NCI-H187 (cell line): ENCODE data around the gene COA6.

ENCODE experiments used
- DNase-seq, 2 experiments: peaks; one replicate each; lab custom pipeline; 2025; lab: John Stamatoyannopoulos, UW

COA6 gene, protein sequence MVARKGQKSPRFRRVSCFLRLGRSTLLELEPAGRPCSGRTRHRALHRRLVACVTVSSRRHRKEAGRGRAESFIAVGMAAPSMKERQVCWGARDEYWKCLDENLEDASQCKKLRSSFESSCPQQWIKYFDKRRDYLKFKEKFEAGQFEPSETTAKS

DNA sequence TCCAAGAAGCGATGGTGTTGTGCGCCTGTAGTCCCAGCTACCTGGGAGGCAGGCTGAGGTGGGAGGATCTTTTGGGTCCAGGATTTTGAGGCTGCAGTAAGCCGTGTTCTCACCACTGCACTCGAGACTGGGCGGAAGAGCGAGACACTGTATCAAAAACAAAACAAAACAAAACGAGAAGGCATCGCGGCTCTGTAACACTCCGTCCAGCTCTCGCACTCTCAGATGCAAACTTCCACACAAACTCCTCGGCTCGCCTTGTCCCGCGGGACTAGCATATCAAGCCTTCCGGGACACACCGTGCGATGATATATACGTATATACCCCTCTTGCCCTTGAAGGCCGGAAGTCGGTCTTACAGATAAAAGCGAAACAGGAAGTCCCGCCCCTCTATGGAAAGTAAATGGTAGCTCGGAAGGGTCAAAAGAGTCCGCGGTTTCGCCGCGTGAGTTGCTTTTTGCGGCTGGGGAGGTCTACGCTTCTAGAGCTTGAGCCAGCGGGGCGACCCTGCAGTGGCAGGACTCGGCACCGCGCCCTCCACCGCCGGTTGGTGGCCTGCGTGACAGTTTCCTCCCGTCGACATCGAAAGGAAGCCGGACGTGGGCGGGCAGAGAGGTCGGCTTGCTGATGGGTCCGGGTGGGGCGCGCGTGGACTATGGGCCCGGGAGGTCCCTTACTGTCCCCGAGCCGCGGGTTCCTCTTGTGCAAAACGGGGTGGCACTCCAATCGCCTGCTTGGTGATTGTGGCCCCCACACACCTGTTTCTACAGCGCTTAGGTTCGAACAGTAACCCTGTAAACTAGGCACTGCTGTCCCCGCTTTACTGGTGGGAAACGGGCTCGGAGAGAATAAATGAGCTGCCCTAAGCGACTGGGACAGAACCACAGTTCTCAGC is at the start of gene COA6:
TSS of gene COA6 (plus strand) at position 393 of the 895 bp plus-strand sequence. CDS start at position 404, 11 bp downstream.
- peak; percentile 70 for DNase-seq

GRCh38 chr1:234324821-234325220 is 48.4 kb upstream of the COA6 start:
- no peak for DNase-seq

GRCh38 chr1:234325878-234326496 is 47.3 kb upstream of the COA6 start:
- no peak for DNase-seq

GRCh38 chr1:234326497-234327366 is 46.5 kb upstream of the COA6 start:
- DNase-seq, result peak; percentile 7 to 12

- DNase-seq, result no peak
Measured at GRCh38 chr1:234327577-234328164, 45.6 kb upstream of the COA6 start.

DNA sequence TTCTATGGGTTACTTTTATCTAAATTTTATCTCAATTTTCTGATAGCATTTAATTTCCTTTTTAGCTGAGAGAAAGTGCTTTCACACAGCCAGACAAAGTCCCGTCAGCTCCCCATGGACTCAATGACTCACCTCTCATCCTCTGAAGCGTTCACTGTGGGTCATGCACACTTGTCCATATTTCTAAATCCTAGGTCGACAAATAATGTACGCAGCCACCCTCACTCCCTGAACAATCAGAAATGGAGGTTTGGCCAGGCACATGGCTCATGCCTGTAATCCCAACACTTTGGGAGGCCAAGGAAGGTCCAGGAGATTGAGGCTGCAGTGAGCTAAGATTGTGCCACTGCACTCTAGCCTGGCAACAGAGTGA is 42.4 kb upstream of the COA6 start:
- no peak for DNase-seq

- no peak for DNase-seq
Measured at GRCh38 chr1:234331507-234331906, 41.7 kb upstream of the COA6 start.

DNA sequence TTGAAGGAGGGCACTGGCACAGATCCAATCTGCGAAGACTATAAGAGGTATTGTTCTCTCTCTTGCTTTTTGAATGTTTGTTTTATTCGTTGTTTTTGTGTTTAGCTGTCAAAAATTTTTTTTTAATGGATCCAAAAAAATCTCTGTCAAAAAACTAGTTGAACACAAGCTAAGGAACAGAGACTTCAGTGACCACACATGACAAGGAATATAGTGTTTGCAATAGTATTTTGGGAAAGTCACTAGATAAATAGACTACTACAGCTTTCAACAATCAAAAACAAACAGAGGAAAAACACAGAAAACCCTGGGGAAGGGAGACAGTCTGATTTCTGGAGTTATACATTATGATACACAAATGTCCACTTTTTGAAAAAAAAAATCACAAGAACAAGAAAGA is 36.9 kb upstream of the COA6 start:
- DNase-seq, result no peak

- no peak for DNase-seq
Measured at GRCh38 chr1:234337233-234337632, 36.0 kb upstream of the COA6 start.

DNA sequence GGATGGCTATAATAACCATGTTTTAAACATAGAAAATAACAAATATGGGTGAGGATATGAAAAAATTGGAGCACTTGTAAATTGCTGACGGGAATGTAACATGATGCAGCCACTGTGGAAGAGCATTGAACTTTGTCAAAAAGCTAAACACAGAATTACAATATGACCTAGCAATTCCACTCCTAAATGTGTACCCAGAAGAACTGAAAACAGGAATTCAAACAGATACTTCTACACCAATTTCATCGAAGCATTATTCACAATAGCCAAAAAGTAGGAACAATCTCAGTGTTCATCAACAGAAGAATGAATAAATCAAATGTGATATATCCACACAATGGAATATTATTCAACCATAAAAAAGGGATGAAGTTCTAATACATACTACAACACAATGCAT is 32.7 kb upstream of the COA6 start:
- DNase-seq, result no peak

DNA sequence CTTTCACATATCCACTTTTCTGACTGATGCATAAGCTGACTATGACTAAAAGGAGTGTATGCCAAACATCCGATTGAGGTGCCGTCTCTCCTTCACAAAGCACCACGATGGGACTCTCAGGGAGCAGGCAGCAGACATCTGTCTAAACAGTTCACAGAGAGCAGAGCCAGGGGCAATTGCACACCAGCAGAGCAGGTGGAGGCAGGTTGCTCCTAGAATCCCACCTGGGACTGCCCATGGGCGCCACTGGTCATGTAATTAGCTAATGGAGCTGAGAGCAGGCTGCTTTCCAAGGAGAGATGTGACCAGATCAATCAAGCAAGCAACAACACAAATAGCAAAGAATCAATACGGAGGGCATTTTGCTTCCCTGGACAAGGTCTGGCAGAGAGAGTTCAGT is 30.5 kb upstream of the COA6 start:
- DNase-seq, result no peak

GRCh38 chr1:234345237-234345636 is 28.0 kb upstream of the COA6 start:
- DNase-seq, result no peak

- no peak for DNase-seq
Measured at GRCh38 chr1:234348964-234349363, 24.3 kb upstream of the COA6 start.

DNA sequence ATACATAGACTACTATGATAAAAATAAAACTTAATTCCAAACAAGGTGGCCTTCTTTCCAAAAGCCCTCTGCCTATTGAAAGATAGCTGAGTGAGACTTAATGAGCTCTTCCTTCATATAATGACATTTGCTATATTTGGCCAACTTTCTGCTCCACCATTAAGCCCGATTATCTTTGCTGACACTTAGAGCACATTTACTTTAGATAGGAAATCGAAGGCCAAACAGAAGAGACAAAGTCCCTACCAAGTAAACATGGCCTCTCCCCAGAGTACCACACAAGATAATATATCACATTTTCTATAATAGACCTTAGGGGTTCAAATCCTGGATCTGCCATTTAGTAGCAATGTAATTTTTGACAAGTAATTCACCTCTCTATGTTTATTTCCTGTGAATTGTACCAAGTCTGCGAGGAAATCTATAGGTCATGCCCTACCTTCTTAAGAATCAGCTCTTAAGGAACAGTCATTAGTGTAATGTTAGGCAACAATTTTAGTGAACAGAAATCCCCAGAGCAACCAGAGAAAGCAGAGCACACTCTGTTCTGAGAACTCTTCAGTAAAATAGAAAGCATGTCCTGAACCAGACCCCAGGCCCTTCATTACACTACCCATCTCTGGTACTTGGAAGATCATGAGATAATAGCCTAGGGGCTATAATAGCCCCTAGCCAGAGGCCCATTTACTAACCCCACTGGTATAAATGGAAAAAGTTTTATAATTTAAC is 17.3 kb upstream of the COA6 start:
- no peak for DNase-seq

GRCh38 chr1:234356615-234357269 is 16.5 kb upstream of the COA6 start:
- peak; percentile 3 to 24 for DNase-seq

DNA sequence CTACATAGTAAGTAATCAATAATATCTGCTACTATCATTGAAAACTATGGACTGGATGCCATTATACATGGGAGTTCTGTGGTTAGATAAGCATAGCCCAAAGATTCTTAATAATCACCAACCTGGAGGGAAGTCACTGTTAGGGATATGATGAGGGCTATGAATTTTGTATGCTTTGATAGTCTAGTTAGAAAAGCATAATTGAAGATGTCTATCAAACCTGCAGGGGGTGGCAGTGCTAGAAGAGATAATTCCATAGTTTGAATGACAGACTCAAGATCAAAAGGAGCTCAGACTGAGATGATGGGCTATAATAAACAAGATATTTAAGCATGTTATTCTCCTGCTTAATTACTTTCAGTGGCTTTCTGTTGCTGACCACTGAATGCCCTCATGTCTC is 15.4 kb upstream of the COA6 start:
- DNase-seq, result no peak

DNA sequence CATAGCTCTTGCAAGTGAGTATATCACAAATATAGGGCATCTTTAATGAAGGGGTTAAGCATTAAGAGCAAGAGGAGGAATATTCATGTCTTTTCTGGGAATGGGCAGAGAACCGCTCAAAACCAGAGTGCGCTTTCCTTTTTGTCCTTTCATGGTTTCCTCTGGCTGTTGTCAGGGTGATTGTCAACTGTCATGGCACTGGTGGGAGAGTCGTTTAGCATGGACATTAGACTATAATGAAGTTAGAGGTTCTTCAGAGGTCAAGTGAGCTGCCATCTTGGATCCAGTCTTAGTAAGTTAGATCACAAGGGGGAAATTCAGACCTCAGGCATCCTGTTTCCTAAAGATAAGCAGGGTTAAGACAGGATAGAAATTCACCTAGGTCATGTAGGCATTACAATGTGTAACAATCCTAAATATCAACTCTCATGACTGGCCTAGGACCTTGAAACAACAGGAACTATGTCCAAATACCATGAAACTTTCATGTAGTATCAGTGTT is 12.1 kb upstream of the COA6 start:
- no peak for DNase-seq

- no peak for DNase-seq
Measured at GRCh38 chr1:234362558-234362957, 10.7 kb upstream of the COA6 start.

GRCh38 chr1:234368320-234369032 is 4.8 kb upstream of the COA6 start:
- no peak for DNase-seq

GRCh38 chr1:234369033-234369430 is 4.2 kb upstream of the COA6 start:
- DNase-seq, result no peak
